HG02870 (cell line): ENCODE data around the gene HMG20B.

Source experiments
- ATAC-seq: cut with Tn5 transposase; IDR thresholded peaks from one replicate; pipeline ENCODE4 v1.9.1; 2021; ENCODE audit warnings: mild to moderate bottlenecking, moderate library complexity; ENCODE audit not compliant: unreplicated experiment

HMG20B gene

GRCh38 chr19:3618144-3618810 is 45.5 kb downstream of the HMG20B start:
- no peak for ATAC-seq

- ATAC-seq, result no peak
These were observed 46.3 kb downstream of the HMG20B start for GRCh38 chr19:3618811-3619630.

- ATAC-seq, result no peak
These were observed 46.9 kb downstream of the HMG20B start for GRCh38 chr19:3619631-3620012.

GRCh38 chr19:3620145-3620816 is 47.5 kb downstream of the HMG20B start:
- no peak for ATAC-seq

- no peak for ATAC-seq
These were observed 48.2 kb downstream of the HMG20B start for GRCh38 chr19:3620817-3621547.

GRCh38 chr19:3621689-3622088 is 48.9 kb downstream of the HMG20B start:
- no peak for ATAC-seq

GRCh38 chr19:3622224-3622623 is 49.5 kb downstream of the HMG20B start:
- ATAC-seq, result no peak

GRCh38 chr19:3623716-3624115 is 51.0 kb downstream of the HMG20B start:
- ATAC-seq, result no peak

GRCh38 chr19:3625996-3626472 is 53.3 kb downstream of the HMG20B start:
- peak; percentile 7 for ATAC-seq

GRCh38 chr19:3626473-3627350 is 54.0 kb downstream of the HMG20B start, which contains the start of gene CACTIN:
TSS of gene CACTIN (minus strand) at chr19:3626790. CDS start at chr19:3626762, 28 bp downstream.
- peak; percentile 90 for ATAC-seq

- ATAC-seq, result no peak
These were observed 54.6 kb downstream of the HMG20B start for GRCh38 chr19:3627351-3627723.
